PC-9 (cell line): ENCODE data around the gene PRKAG2. TPM values are rescaled to one million over a fixed set of nuclear protein-coding genes. Genes with fewer than 3 reads are reported as not detected.

Experiments used
- BruUV-seq: library from RNA; stranded (reverse); fragments of 400-500 nt; replicated peaks from 2 replicates; lab custom pipeline; 2021; lab: Mats Ljungman, UMichigan
- CTCF ChIA-PET: fragments of 300-600 bp; sonication (Branson Sonifier 250); formaldehyde crosslinking; loops from one replicate; lab custom pipeline; 2022; ENCODE audit warnings: antibody characterized with exemption; lab: Charles Lee
- POLR2A ChIA-PET: fragments of 300-600 bp; sonication (Branson Sonifier 250); formaldehyde crosslinking; loops from one replicate; lab custom pipeline; 2022; ENCODE audit warnings: antibody characterized with exemption; ENCODE audit not compliant: unreplicated experiment; lab: Charles Lee
- DNase-seq, 2 experiments: peaks; one replicate each; pipeline versions ENCODE4 v3.0.0 to v3.0.0-alpha.2; 2015 to 2022; ENCODE audit warnings: mixed read lengths in 1 of 2
- H2AFZ ChIP-seq: fragments of 200-600 bp; sonication (generic); 2 replicates; pipeline ENCODE4 v1.8.1; 2017; ENCODE audit warnings: antibody characterized with exemption
- H3F3A ChIP-seq: fragments of 200-600 bp; sonication (generic); 2 replicates; pipeline ENCODE4 v1.8.1; 2017; ENCODE audit warnings: antibody characterized with exemption, mild to moderate bottlenecking, low read depth; ENCODE audit not compliant: insufficient read depth
- H3K27ac ChIP-seq: fragments of 200-600 bp; sonication (generic); 2 replicates; pipeline ENCODE4 v1.6.1; 2016; ENCODE audit warnings: mixed run types
- H3K27me3 ChIP-seq: fragments of 200-600 bp; sonication (generic); 2 replicates; pipeline ENCODE4 v1.6.1; 2016; ENCODE audit warnings: low read depth, mixed run types; ENCODE audit not compliant: insufficient read depth
- H3K36me3 ChIP-seq: fragments of 200-600 bp; sonication (generic); 2 replicates; pipeline ENCODE4 v1.6.1; 2016; ENCODE audit warnings: low read depth, mixed run types
- H3K4me1 ChIP-seq: fragments of 200-600 bp; sonication (generic); replicated peaks from 2 replicates; pipeline ENCODE4 v1.6.1; 2016; ENCODE audit warnings: mixed run types; ENCODE audit not compliant: insufficient read depth
- H3K4me2 ChIP-seq: fragments of 200-600 bp; sonication (generic); 2 replicates; pipeline ENCODE4 v1.6.1; 2017; ENCODE audit warnings: mixed run types
- H3K4me3 ChIP-seq: fragments of 200-600 bp; sonication (generic); 2 replicates; pipeline ENCODE4 v1.6.1; 2016; ENCODE audit warnings: mixed run types
- H3K79me2 ChIP-seq: fragments of 200-600 bp; sonication (generic); 2 replicates; pipeline ENCODE4 v1.6.1; 2017; ENCODE audit warnings: low read depth, mixed run types
- H3K9me2 ChIP-seq: fragments of 200-600 bp; sonication (generic); 2 replicates; pipeline ENCODE4 v1.8.1; 2017; ENCODE audit warnings: mild to moderate bottlenecking; ENCODE audit not compliant: insufficient read depth
- H3K9me3 ChIP-seq: fragments of 200-600 bp; sonication (generic); 2 replicates; pipeline ENCODE4 v1.8.1; 2016; ENCODE audit warnings: low read depth; ENCODE audit not compliant: insufficient read depth
- H4K20me1 ChIP-seq: fragments of 200-600 bp; sonication (generic); 2 replicates; pipeline ENCODE4 v1.8.1; 2017; ENCODE audit not compliant: insufficient read depth
- EZH2 ChIP-seq: fragments of 200-600 bp; sonication (generic); IDR thresholded peaks from 2 replicates; pipeline ENCODE4 v1.8.0; 2017; ENCODE audit warnings: antibody characterized with exemption, low read depth
- intact Hi-C: fragments of 100-400 bp; cut with micrococcal nuclease; formaldehyde crosslinking; loops from one replicate; pipeline ENCODE4 v1.10.0; 2022; ENCODE audit not compliant: unreplicated experiment
- total RNA-seq: library from RNA; stranded (reverse); gene quantifications from 2 replicates; pipeline ENCODE4 v1.2.3, GENCODE V29; 2021
- TF ChIP-seq, protein P1 (sequence below): fragments of 200-600 bp; sonication (generic); conservative IDR thresholded peaks from 2 replicates; pipeline ENCODE4 v1.6.1; 2017; ENCODE audit warnings: mixed run types, antibody characterized with exemption, mild to moderate bottlenecking, moderate library complexity

Gene PRKAG2
- total RNA-seq, 1 experiment from 2014 or later, result 37.3 TPM

DNA sequence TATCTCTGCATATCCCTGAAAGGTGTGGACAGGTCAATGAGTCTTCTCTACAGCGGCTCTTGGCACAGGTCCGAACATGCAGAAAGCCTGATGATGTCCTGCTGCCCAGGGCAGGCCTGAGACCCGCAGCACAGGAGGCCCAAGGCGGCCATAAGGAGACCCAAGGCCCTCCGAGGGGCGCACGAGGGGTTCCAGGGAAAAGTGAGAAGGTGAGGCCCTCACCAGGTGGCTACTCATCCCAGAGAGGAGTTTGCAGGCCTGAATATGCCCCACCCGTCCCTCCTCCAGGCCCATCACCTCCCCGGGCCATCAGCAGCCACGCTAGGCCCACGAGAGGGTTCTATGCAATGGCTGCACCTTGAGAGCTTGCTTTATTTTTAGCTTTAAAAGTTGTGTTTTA is 183.8 kb downstream of the PRKAG2 start:
- no peak for TF ChIP-seq EZH2
- TF ChIP-seq, protein P1, sequence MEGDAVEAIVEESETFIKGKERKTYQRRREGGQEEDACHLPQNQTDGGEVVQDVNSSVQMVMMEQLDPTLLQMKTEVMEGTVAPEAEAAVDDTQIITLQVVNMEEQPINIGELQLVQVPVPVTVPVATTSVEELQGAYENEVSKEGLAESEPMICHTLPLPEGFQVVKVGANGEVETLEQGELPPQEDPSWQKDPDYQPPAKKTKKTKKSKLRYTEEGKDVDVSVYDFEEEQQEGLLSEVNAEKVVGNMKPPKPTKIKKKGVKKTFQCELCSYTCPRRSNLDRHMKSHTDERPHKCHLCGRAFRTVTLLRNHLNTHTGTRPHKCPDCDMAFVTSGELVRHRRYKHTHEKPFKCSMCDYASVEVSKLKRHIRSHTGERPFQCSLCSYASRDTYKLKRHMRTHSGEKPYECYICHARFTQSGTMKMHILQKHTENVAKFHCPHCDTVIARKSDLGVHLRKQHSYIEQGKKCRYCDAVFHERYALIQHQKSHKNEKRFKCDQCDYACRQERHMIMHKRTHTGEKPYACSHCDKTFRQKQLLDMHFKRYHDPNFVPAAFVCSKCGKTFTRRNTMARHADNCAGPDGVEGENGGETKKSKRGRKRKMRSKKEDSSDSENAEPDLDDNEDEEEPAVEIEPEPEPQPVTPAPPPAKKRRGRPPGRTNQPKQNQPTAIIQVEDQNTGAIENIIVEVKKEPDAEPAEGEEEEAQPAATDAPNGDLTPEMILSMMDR, result no peak
- DNase-seq, result no peak
- BruUV-seq, result no TSS peak
- H3F3A ChIP-seq, result peaks cover 46% of the 10 kb centered on the region
- H2AFZ ChIP-seq, result no peak overlapping the region
- H3K36me3 ChIP-seq, result no peaks in the 10 kb centered on the region
- H3K4me1 ChIP-seq, result peaks cover 68% of the 10 kb centered on the region
- no peak overlapping the region for H3K4me3 ChIP-seq
- intact Hi-C loops, result no loop called here
- no peaks in the 10 kb centered on the region for H4K20me1 ChIP-seq
- ChIA-PET POLR2A (no interaction called here), CTCF (no interaction called here)
- no peaks in the 10 kb centered on the region for H3K9me2 ChIP-seq
- H3K4me2 ChIP-seq, result no peak overlapping the region
- H3K27me3 ChIP-seq, result no peaks in the 10 kb centered on the region
- H3K27ac ChIP-seq, result no peak overlapping the region
- H3K79me2 ChIP-seq, result no peaks in the 10 kb centered on the region
- no peaks in the 10 kb centered on the region for H3K9me3 ChIP-seq

DNA sequence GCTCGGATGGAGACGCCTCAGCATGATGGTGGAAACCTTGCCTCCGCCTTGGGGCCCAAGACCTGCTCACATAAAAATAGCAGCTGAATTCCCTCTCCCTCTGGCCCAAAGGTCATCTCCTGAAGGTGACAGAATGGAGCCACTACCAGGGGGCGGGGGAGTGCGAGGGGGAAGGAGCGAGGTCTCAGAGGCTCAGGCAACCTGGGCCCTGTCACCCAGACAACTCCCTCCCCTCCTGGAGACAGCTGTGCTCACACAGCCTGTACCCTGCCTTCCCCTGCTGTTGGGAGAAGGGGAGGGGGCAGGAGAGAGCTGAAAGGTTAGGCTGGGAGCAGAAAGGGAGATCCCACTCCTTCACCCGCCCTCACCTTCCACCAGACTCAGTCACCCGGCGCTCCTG is 184.2 kb downstream of the PRKAG2 start:
- ChIA-PET POLR2A (no interaction called here), CTCF (interaction anchor here (0.9 kb wide), 1 partner anchor 15 kb away, joined by 4 read pairs; no protein-coding TSS in a partner anchor)
- H3K4me2 ChIP-seq, result no peak overlapping the region
- no peaks in the 10 kb centered on the region for H3K9me2 ChIP-seq
- H3K79me2 ChIP-seq, result no peaks in the 10 kb centered on the region
- no peaks in the 10 kb centered on the region for H3K36me3 ChIP-seq
- H3K27me3 ChIP-seq, result no peaks in the 10 kb centered on the region
- intact Hi-C loops, result no loop called here
- DNase-seq, result peak in 1 of 2 experiments; percentile 22
- no peak overlapping the region for H2AFZ ChIP-seq
- H3K4me3 ChIP-seq, result no peak overlapping the region
- no peaks in the 10 kb centered on the region for H3K9me3 ChIP-seq
- BruUV-seq, result no TSS peak
- peaks cover 46% of the 10 kb centered on the region for H3F3A ChIP-seq
- TF ChIP-seq EZH2, result no peak
- TF ChIP-seq, protein P1, result no peak
- peaks cover 66% of the 10 kb centered on the region for H3K4me1 ChIP-seq
- no peak overlapping the region for H3K27ac ChIP-seq
- no peaks in the 10 kb centered on the region for H4K20me1 ChIP-seq

GRCh38 chr7:151691449-151691848 is 185.5 kb downstream of the PRKAG2 start:
- no peaks in the 10 kb centered on the region for H3K9me2 ChIP-seq
- no peak overlapping the region for H2AFZ ChIP-seq
- CTCF ChIA-PET, result no interaction called here
- no peak overlapping the region for H3K4me3 ChIP-seq
- H3K9me3 ChIP-seq, result no peaks in the 10 kb centered on the region
- H3K36me3 ChIP-seq, result no peaks in the 10 kb centered on the region
- POLR2A ChIA-PET, result no interaction called here
- peak in 1 of 2 experiments; percentile 29 for DNase-seq
- no peak overlapping the region for H3K4me2 ChIP-seq
- no peaks in the 10 kb centered on the region for H3K27me3 ChIP-seq
- peaks cover 54% of the 10 kb centered on the region for H3F3A ChIP-seq
- no peaks in the 10 kb centered on the region for H4K20me1 ChIP-seq
- H3K79me2 ChIP-seq, result no peaks in the 10 kb centered on the region
- TF ChIP-seq, protein P1, result no peak
- TF ChIP-seq EZH2, result no peak
- H3K27ac ChIP-seq, result no peak overlapping the region
- no TSS peak for BruUV-seq
- intact Hi-C loops, result no loop called here
- peaks cover 64% of the 10 kb centered on the region for H3K4me1 ChIP-seq
